ENCODE data around the gene RUVBL2. TPM values are rescaled to one million over a fixed set of nuclear protein-coding genes. Genes with fewer than 3 reads are reported as not detected.

Gene RUVBL2
- total and polyA plus RNA-seq, 2 of the 4 experiments (the other 2 are of a cell fraction), result 196 to 391 TPM

- Histone ChIP-seq H3K27ac (ENCODE audit: insufficient read depth, low read length) (peak overlapping the region; percentile 77; the same call in 1 of the 2 replicates), H3K23ac (ENCODE audit: low read depth, low read length) (peak overlapping the region; percentile 67), H3K56ac (ENCODE audit: extremely low read depth, insufficient read depth, low read length) (no peak overlapping the region), H2BK120ac (ENCODE audit: low read depth, low read length) (no peak overlapping the region), H4K91ac (ENCODE audit: insufficient read depth, low read depth, low read length) (no peak overlapping the region), H3K9me3 (ENCODE audit: control insufficient read depth, insufficient read depth, low read length) (no peaks in the 10 kb centered on the region), H3K14ac (replicated peaks; ENCODE audit: low read depth, low read length) (peak overlapping the region; percentile 66; the same call in 1 of the 2 replicates), H2AK9ac (replicated peaks; ENCODE audit: low read depth, low read length, poor library complexity) (no peak overlapping the region), H2BK20ac (ENCODE audit: low read depth, low read length) (no peak overlapping the region), H2AFZ (replicated peaks; ENCODE audit: low read length, poor library complexity) (no peak overlapping the region), H3K4ac (ENCODE audit: low read depth, low read length) (no peak overlapping the region), H2BK15ac (ENCODE audit: low read depth, low read length) (no peak overlapping the region), H3K36me3 (ENCODE audit: control insufficient read depth, insufficient read depth, low read length) (peaks cover 32% of the 10 kb centered on the region), H3K27me3 (ENCODE audit: control insufficient read depth, insufficient read depth, low read length) (no peaks in the 10 kb centered on the region), H3K4me1 (ENCODE audit: control insufficient read depth, insufficient read depth, low read length) (peaks cover 20% of the 10 kb centered on the region), H3K4me2 (ENCODE audit: low read depth, low read length) (peak overlapping the region; percentile 91), H4K8ac (ENCODE audit: low read depth in 2 of 2, low read length in 2 of 2) (peak overlapping the region in 1 of 2 experiments; percentile 50; a peak in 1 of 4 replicates), H3K4me3 (ENCODE audit: insufficient read depth, low read depth, low read length) (peak overlapping the region; percentile 78), H4K20me1 (ENCODE audit: insufficient read depth, low read length) (peaks cover 45% of the 10 kb centered on the region), H4K5ac (ENCODE audit: low read depth, low read length) (no peak overlapping the region), H3K18ac (ENCODE audit: low read depth, low read length) (no peak overlapping the region), H3K9ac (ENCODE audit: low read depth, low read length) (peak overlapping the region; percentile 84), H2BK5ac (ENCODE audit: low read depth, low read length, poor library complexity, severe bottlenecking) (peak overlapping the region; percentile 26), H2AK5ac (ENCODE audit: low read depth, low read length) (no peak overlapping the region), H3K79me1 (ENCODE audit: low read depth in 1 of 2, low read length in 2 of 2) (peaks cover 0 to 52% of the 10 kb centered on the region in 2 experiments; a peak in 3 of 4 replicates), H3K9me1 (ENCODE audit: insufficient read depth, low read length) (peaks cover 11% of the 10 kb centered on the region)
- TF ChIP-seq POLR2A (IDR thresholded peaks at IDR 0.05; ENCODE audit: low read depth, low read length), result no peak; the same call in none of the 2 replicates
- TF ChIP-seq RFX5 (IDR thresholded peaks at IDR 0.05; ENCODE audit: low read depth, low read length), result no peak
- no peak for TF ChIP-seq MAFK (IDR thresholded peaks at IDR 0.05; ENCODE audit: low read depth, low read length)
- no peak for TF ChIP-seq RAD21 (IDR thresholded peaks at IDR 0.05; ENCODE audit: low read length)
- no peak for TF ChIP-seq CTCF (conservative IDR thresholded peaks at IDR 0.05; ENCODE audit: low read depth, low read length)
- no peak for TF ChIP-seq MXI1 (IDR thresholded peaks at IDR 0.05; ENCODE audit: borderline replicate concordance, low read depth, low read length)
- no peak for TF ChIP-seq BHLHE40 (IDR thresholded peaks at IDR 0.05; ENCODE audit: low read depth, low read length)
- WGBS, 2 experiments (ENCODE audit: extremely low coverage in 2 of 2, insufficient read length in 1 of 2), result 87% methylated on average over 5 of the region's 10 CpGs; no CpG with 5 or more reads in 1 of the 2 experiments
- dilution Hi-C loops (cut with HindIII; ENCODE audit: low sequenced_read_pairs, unreplicated experiment) (no loop called here), intact Hi-C loops (cut with micrococcal nuclease) (loop anchor here (10.0 kb wide), 1 partner anchor 322 kb away; the partner anchor contains the start of gene CA11), in situ Hi-C loops (cut with MboI; ENCODE audit: low sequenced_read_pairs) (loop anchor here (10.0 kb wide), 1 partner anchor 322 kb away; the partner anchor contains the start of gene CA11)
- BruUV-seq (replicated peaks), result no TSS peak
- no peak for DNase-seq
- no peak for ATAC-seq (ENCODE audit: low read depth)
- ChIA-PET CTCF (interaction anchor here (0.6 to 1.3 kb wide), 2 partner anchors 27 to 111 kb away, joined by 3 read pairs; partner anchors contain the start of genes GYS1 and RUVBL2), POLR2A (ENCODE audit: unreplicated experiment) (interaction anchor here (0.6 to 0.9 kb wide), 2 partner anchors 19 to 26 kb away, joined by 3 to 4 read pairs; no protein-coding TSS in a partner anchor)
These were observed 26.9 kb upstream of the RUVBL2 start for GRCh38 chr19:48966541-48967345.

All from IMR-90 (cell line).